NCI-H460 (cell line): ENCODE data around the gene RASGRP4. TPM values are rescaled to one million over a fixed set of nuclear protein-coding genes. Genes with fewer than 3 reads are reported as not detected.

ENCODE experiments used
- DNase-seq: peaks from one replicate; pipeline ENCODE4 v3.0.0-alpha.2; 2016; ENCODE audit warnings: low read depth; ENCODE audit errors: extremely low read depth
- total RNA-seq: library from RNA; depleted of rRNA; stranded (reverse); fragments of >200 nt; shearing (Covaris generic); gene quantifications from 2 replicates; pipeline ENCODE4 v1.2.3, GENCODE V29; 2014

RASGRP4 gene
- total RNA-seq, 1 experiment from 2014 or later, result not detected

GRCh38 chr19:38392707-38393308 is 33.2 kb downstream of the RASGRP4 start:
- DNase-seq, result no peak

- no peak for DNase-seq
These were observed 34.0 kb downstream of the RASGRP4 start for GRCh38 chr19:38391911-38392464.

GRCh38 chr19:38389957-38390924 is 35.8 kb downstream of the RASGRP4 start:
- no peak for DNase-seq

GRCh38 chr19:38389101-38389925 is 36.7 kb downstream of the RASGRP4 start:
- DNase-seq, result no peak

GRCh38 chr19:38388349-38389100 is 37.5 kb downstream of the RASGRP4 start, which contains the start of gene SPRED3:
Gene SPRED3 (plus strand): TSS chr19:38388697. CDS start chr19:38390303, 1,606 bp downstream.
- no peak for DNase-seq

- DNase-seq, result peak; percentile 69
These were observed 38.3 kb downstream of the RASGRP4 start, which contains the start of gene GGN for GRCh38 chr19:38387550-38388348. Gene GGN (minus strand): TSS chr19:38388034. CDS start chr19:38387261, 773 bp downstream.

GRCh38 chr19:38386971-38387549 is 39.0 kb downstream of the RASGRP4 start:
- DNase-seq, result no peak

GRCh38 chr19:38386300-38386970 is 39.6 kb downstream of the RASGRP4 start:
- no peak for DNase-seq

GRCh38 chr19:38385804-38386257 is 40.2 kb downstream of the RASGRP4 start:
- no peak for DNase-seq

GRCh38 chr19:38385057-38385803 is 40.8 kb downstream of the RASGRP4 start:
- no peak for DNase-seq

- DNase-seq, result peak; percentile 35
These were observed 41.6 kb downstream of the RASGRP4 start for GRCh38 chr19:38384209-38385027.

GRCh38 chr19:38383743-38384142 is 42.3 kb downstream of the RASGRP4 start:
- no peak for DNase-seq

GRCh38 chr19:38383184-38383583 is 42.8 kb downstream of the RASGRP4 start:
- no peak for DNase-seq

GRCh38 chr19:38381138-38381537 is 44.9 kb downstream of the RASGRP4 start:
- DNase-seq, result no peak

- no peak for DNase-seq
These were observed 47.2 kb downstream of the RASGRP4 start for GRCh38 chr19:38378866-38379265.

- no peak for DNase-seq
These were observed 49.0 kb downstream of the RASGRP4 start for GRCh38 chr19:38377052-38377451.
